GM18868 (cell line): ENCODE data around the gene ZC3H7A.

Experiments used
- ATAC-seq: cut with Tn5 transposase; IDR thresholded peaks from one replicate; pipeline ENCODE4 v1.9.1; 2021; ENCODE audit warnings: mild to moderate bottlenecking, moderate library complexity; ENCODE audit not compliant: unreplicated experiment

The ZC3H7A gene

DNA sequence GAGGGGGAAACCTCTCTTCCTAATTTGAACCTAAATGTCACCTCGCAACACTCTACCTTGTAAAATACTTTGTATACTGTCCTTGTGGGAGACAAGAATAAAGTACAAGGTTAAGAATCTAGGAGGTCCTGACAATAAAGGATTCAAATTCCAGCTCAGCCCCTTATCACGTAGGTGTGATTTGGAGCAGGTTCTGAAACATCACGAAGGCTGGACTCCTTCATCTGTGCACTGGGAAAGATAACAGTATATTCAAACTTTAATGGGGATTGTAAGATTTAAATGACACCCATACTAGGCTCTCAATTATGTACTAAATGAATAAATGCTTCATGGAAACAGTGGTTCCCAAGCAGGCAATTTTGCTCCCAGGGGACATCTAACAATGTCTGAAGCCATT, 56.5 kb downstream of the ZC3H7A start:
- ATAC-seq, result no peak

DNA sequence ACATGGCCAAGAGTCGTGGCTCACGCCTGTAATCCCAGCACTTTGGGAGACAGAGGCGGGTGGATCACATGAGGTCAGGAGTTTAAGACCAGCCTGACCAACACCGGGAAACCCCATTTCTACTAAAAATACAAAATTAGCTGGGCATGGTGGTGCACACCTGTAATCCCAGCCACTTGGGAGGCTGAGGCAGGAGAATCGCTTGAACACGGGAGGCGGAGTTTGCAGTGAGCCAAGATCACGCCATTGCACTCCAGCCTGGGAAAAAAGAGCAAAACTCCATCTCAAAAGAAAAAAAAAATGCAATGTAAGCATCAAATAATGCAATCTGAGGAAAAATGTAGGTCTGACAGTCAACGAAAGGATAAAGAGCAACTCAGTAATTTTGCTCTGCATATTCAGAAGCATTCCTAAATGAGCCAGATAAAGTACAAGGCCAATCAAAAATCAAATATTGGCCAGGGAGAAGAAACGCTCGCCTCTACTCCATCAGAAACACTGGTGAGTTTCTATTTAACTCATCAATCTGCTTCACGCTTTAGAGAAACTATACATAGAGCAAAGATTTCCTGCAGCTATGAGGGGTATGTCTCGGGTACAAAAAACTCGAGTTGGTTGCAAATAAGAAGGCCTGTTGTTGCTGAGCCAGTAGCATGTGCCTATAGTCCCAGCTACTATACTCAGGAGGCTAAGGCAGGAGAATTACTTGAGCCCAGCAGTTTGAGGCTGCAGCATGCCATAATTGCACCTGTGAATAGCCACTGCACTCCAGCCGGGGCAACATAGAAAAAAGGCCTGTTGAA, 58.1 kb downstream of the ZC3H7A start:
- ATAC-seq, result no peak

GRCh38 chr16:11737713-11738112, 59.3 kb downstream of the ZC3H7A start:
- no peak for ATAC-seq

DNA sequence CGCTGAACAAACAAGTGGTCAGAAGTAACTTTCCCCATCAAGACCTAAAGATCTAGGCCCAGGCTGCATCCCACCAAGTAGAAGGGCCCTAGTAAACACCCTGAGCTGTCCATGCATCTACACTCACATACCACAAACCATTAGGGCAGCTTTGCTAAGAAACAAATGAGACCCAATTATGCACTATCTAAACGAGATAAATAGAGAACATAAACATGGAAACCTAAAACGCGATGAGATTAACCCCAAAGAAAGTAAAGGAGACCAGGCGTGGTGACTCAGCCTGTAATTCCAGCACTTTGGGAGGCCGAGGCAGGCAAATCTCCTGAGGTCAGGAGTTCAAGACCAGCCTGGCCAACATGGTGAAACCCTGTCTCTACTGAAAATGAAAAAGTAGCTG, 60.2 kb downstream of the ZC3H7A start:
- no peak for ATAC-seq

GRCh38 chr16:11735787-11736186, 61.3 kb downstream of the ZC3H7A start:
- no peak for ATAC-seq

- no peak for ATAC-seq
Measured at GRCh38 chr16:11734653-11735043, 62.4 kb downstream of the ZC3H7A start.

GRCh38 chr16:11734025-11734652, 62.9 kb downstream of the ZC3H7A start:
- ATAC-seq, result no peak

DNA sequence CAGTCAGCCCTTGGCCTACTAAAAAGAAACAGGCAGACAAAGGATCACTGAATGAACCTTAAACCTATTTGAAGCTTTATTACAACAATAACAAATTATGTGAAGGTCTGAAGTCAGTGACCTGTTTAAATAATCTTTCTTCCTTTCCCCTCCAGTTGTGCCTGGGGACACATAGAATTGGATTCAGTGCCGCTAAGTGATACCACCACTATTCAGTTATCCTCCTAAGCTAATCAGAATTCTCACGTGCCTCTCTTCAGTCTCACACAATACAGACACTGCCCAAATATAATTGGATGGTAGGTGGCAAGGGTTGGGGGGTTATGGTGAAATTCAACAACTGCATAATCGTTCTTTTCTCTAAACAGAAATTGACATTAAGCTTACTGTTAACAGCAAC, 65.8 kb downstream of the ZC3H7A start:
- ATAC-seq, result no peak

- ATAC-seq, result no peak
Measured at GRCh38 chr16:11729787-11730186, 67.3 kb downstream of the ZC3H7A start.

DNA sequence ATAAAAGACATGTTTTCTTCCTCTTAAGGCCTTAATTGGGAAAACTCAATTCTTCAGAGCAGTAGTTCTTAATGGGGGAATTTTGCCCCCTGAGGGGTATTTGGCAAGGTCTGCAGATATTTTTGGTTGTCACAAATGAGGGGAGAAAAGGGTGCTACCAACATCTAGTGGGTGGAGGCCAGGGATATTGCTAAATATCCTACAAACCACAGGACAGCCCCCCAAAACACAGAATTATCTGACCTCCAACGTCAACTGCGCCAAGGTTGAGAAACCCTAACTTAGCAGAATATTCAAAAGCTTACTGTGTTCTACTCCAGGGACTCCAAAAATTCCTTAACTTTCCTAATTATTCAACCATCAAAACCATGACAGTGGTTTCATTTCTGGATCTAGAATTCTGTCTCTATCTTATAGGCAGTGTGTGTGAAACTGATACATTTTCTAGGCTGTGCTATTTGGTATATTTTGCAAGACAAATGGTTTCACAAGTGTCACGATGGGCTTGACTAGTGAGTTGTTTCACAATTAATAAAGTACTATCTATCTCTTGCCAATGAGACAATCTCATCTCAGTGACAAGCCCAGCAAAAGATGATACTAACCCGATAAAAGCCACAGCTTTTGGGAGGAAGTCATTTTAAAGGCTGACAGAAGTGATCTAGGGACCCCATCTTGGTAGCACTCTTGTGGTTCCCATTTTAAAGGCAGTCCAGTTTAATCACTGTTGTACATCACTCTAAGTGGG, 69.1 kb downstream of the ZC3H7A start:
- no peak for ATAC-seq

- ATAC-seq, result no peak
Measured at GRCh38 chr16:11726008-11726407, 71.0 kb downstream of the ZC3H7A start.

DNA sequence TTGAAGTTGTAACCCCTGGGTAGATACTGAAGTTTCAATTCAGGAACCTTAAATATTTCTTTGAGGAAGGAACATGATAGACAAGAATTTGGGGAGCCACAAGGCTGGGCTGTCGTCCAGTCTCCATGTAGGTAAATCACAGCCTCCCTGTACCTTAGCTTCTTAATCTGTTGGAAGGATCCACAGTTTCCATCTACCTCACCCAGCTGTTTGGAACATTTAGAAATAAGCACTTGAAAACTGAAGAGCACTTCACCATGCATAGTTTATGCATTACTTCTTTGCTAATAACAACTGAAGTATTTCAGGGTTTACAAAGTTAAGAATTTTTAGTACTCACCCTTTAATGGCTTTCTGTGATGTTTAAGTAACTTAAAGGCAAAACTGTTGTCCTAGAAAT, 71.6 kb downstream of the ZC3H7A start:
- ATAC-seq, result no peak

DNA sequence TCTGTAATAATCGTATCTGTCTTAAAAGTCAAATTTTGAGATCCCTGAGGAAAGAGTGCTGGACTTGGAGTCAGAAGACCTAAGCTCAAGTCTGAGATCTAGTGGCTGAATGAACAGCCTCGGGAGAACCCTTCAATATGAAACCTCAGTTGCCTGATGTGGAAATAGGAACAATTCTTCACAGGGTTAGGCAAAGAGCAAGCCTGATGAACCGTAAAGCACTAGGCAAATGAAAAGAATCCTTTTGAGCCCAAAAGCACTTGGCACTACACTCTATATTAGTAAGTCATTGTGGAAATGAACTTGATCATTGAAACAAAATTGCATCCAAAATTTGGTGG, 74.6 kb downstream of the ZC3H7A start:
- ATAC-seq, result no peak

DNA sequence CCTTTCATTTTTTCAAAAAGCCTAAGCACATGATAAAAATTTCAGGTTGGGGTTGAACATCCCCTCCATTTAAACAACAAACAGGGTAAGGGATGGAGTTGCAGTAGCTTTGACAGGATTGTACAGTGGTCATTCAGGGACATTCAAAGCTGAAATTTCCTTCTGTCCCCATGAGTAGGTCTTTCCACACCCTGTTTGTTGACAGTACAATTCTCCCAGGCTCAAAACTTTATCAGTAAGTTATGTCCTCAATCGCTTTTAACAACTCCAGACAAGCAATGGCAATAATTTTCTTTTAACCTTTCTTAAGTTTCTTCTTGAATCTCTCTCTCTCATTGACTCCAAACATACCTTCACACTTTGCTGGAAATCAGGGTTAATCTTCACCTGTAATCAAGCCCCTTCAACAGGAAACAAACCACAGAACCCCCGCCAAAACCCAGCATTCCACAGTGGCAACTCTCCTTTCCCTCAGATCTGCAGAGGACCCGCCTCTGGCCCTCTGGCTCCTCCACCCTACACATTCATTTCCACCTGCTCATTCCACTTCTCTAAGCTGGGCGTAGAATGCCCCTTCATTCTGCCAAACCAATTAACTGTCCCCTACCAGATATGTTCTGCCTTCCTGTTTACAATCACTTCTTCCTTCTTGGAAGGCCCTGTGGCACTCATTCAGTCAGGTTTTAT, 75.1 kb downstream of the ZC3H7A start:
- ATAC-seq, result no peak

- no peak for ATAC-seq
Measured at GRCh38 chr16:11719762-11720161, 77.3 kb downstream of the ZC3H7A start.

- ATAC-seq, result no peak
Measured at GRCh38 chr16:11719171-11719570, 77.9 kb downstream of the ZC3H7A start.

- ATAC-seq, result no peak
Measured at GRCh38 chr16:11717811-11718210, 79.2 kb downstream of the ZC3H7A start.

GRCh38 chr16:11716336-11716735, 80.7 kb downstream of the ZC3H7A start:
- ATAC-seq, result no peak

DNA sequence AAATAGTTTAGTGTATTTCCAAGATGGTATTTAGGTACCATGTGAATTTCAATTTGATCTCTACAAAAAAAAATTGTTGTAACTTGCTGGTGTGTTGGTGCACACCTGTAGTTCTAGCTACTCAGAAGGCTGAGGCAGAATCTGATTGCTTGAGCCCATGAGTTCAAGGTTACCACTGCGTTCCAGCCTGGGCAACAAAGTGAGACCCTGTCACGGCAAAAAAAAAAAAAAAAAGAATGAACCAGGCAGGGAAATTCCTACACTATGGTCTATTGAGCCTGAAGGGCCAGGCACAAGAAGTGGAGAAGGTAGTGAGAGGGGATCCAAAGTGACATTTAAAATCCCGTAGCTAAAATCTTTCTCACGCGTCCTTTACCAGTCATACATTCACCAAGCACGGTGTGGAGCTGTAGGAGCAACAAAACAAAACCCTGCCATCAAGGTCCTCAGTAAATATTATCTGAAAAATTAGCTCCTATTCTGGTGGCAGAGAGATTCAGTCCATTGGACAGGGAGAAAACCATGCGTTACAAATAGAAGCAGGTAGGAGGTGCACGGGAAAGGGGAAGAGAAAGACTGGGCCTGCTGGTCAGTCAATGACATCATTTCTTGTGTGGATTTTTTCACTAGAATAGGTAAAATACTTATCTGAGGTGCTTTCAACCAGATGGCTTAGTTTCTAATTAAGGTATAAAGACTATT, 81.7 kb downstream of the ZC3H7A start:
- no peak for ATAC-seq

- ATAC-seq, result no peak
Measured at GRCh38 chr16:11712122-11712521, 84.9 kb downstream of the ZC3H7A start.

GRCh38 chr16:11711662-11712061, 85.4 kb downstream of the ZC3H7A start:
- ATAC-seq, result no peak
